GM06990 (cell line): ENCODE measurements around the gene DHFR2.

Experiments
- DNase-seq: peaks from one replicate; pipeline ENCODE4 v3.0.0-alpha.2; 2011; ENCODE audit not compliant: insufficient read length; ENCODE audit errors: extremely low read depth
- H3K27me3 ChIP-seq: replicated peaks from 2 replicates; pipeline ENCODE4 v1.6.0; 2011; ENCODE audit warnings: low read length; ENCODE audit not compliant: control insufficient read depth, insufficient read depth
- H3K36me3 ChIP-seq: 2 replicates; pipeline ENCODE4 v1.5.1; 2011; ENCODE audit warnings: low read length; ENCODE audit not compliant: control insufficient read depth, insufficient read depth
- H3K4me3 ChIP-seq: replicated peaks from 2 replicates; pipeline ENCODE4 v1.5.1; 2011; ENCODE audit warnings: low read depth, mild to moderate bottlenecking, control low read depth, low read length
- CTCF ChIP-seq: IDR thresholded peaks from 2 replicates; pipeline ENCODE4 v1.5.1; 2011; ENCODE audit warnings: low read length, control low read depth, mild to moderate bottlenecking, inconsistent platforms; ENCODE audit not compliant: insufficient read depth, poor library complexity, severe bottlenecking

Gene DHFR2

GRCh38 chr3:94020293-94020692, 42.4 kb downstream of the DHFR2 start:
- Histone ChIP-seq H3K4me3 (no peak overlapping the region), H3K36me3 (no peaks in the 10 kb centered on the region), H3K27me3 (no peaks in the 10 kb centered on the region)
- DNase-seq = no peak
- TF ChIP-seq CTCF = no peak

DNA sequence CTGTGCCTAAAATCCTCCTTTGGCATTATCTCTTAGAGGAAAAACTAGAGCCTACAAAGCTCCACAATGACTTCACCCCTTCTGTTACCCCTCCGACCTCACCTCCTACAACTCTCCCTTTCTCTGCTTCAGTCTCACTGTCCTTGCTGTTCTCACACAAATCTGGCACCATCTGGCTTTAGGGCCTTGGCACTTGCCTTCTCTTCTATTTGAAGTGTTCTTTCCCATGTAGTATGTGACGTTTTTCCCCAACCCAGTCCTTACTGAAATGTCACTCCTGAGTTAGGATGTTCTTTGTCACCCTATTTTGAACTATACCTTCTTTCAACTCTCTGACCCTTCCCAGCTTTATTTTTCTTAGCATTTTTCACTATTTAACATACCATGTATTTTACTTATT, 43.1 kb downstream of the DHFR2 start:
- no peak for DNase-seq
- no peak for TF ChIP-seq CTCF
- H3K36me3 ChIP-seq = no peaks in the 10 kb centered on the region
- no peaks in the 10 kb centered on the region for H3K27me3 ChIP-seq
- H3K4me3 ChIP-seq = no peak overlapping the region

- no peak for TF ChIP-seq CTCF
- Histone ChIP-seq H3K36me3 (no peaks in the 10 kb centered on the region), H3K4me3 (no peak overlapping the region), H3K27me3 (no peaks in the 10 kb centered on the region)
- no peak for DNase-seq
These were observed 47.7 kb downstream of the DHFR2 start for GRCh38 chr3:94015025-94015424.

DNA sequence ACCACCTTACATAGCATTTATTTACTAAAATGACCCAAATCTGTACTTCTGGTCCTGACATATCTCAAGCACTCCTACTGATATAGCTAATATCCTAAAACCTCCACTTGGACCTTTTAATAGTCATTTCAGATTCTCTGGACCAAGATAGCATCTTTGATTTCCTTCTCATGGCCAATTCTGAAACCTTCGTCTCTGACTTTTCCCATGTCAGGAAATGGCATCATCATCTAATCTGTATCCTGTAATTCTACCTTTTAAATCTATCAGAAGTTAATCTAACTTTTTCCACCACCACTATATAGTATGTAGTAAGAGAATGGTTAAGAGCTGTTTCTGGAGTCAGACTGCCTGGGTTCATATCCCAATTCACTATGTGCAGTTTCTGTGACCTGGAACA, 50.5 kb downstream of the DHFR2 start:
- no peak for DNase-seq
- TF ChIP-seq CTCF = no peak
- H3K27me3 ChIP-seq = no peaks in the 10 kb centered on the region
- no peaks in the 10 kb centered on the region for H3K36me3 ChIP-seq
- no peak overlapping the region for H3K4me3 ChIP-seq

- H3K4me3 ChIP-seq = no peak overlapping the region
- no peak for DNase-seq
- H3K36me3 ChIP-seq = no peaks in the 10 kb centered on the region
- no peak for TF ChIP-seq CTCF
- no peaks in the 10 kb centered on the region for H3K27me3 ChIP-seq
These were observed 51.4 kb downstream of the DHFR2 start for GRCh38 chr3:94011233-94011711.

- Histone ChIP-seq H3K4me3 (no peak overlapping the region), H3K27me3 (no peaks in the 10 kb centered on the region), H3K36me3 (no peaks in the 10 kb centered on the region)
- DNase-seq = no peak
- TF ChIP-seq CTCF = no peak
These were observed 53.1 kb downstream of the DHFR2 start for GRCh38 chr3:94009608-94010007.
